Hematopoietic multipotent progenitor cell treated with erythropoietin and hydrocortisone succinate and interleukin-3 and kit ligand, for 4 days (in vitro differentiated cells): ENCODE data around the gene VPREB1.
"Not testable (repeated sequence)": the region's sequence is repeated elsewhere in the genome, so short reads cannot be mapped to it uniquely, and the experiment has no call there.

Experiments used
- DNase-seq: peaks from one replicate; pipeline ENCODE4 v3.0.0-alpha.2; 2015

VPREB1 gene

DNA sequence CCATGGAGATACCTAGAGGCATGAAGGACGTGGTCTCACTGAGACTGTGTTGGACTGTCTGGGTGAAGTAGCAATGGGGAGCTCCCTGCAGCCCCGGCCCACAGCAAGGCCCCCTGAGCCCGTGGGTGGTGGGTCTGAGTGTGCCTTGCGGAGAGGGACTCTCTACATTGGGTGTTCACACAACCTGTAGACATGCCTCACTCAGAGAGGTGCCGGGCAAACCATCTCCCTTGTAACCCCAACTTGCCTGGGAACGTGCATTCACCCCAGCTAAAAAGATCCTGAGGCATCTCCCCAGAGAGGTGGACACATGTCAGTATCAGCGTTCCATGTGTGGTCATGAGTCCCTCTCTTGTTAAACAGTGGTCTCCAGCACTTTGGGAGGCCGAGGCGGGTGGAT lies 2.1 kb downstream of the VPREB1 start:
- no peak for DNase-seq

DNA sequence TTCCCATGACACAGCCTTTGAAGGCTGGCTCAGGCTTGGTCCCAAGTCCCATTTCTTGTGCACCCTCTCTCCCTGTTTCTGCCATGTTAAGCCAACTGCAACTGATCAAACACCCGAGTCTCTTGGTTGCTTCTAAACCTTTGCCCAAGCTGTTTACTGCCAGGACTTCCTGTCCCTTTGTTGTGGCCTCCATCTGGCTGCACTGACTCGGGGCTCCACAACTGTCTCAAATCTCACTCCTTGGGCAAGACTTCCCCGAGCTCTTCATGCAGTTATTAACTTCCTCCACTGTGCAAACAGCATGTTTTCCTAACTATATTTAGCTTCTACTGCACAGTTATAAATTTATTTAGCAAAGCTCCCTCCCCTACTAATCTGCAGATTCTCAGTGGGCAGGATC lies 4.3 kb downstream of the VPREB1 start:
- peak; percentile 65 for DNase-seq

- not testable (repeated sequence) for DNase-seq
Measured at GRCh38 chr22:22250651-22251050, 6.1 kb downstream of the VPREB1 start.

GRCh38 chr22:22256133-22256532 lies 11.5 kb downstream of the VPREB1 start:
- not testable (repeated sequence) for DNase-seq

DNA sequence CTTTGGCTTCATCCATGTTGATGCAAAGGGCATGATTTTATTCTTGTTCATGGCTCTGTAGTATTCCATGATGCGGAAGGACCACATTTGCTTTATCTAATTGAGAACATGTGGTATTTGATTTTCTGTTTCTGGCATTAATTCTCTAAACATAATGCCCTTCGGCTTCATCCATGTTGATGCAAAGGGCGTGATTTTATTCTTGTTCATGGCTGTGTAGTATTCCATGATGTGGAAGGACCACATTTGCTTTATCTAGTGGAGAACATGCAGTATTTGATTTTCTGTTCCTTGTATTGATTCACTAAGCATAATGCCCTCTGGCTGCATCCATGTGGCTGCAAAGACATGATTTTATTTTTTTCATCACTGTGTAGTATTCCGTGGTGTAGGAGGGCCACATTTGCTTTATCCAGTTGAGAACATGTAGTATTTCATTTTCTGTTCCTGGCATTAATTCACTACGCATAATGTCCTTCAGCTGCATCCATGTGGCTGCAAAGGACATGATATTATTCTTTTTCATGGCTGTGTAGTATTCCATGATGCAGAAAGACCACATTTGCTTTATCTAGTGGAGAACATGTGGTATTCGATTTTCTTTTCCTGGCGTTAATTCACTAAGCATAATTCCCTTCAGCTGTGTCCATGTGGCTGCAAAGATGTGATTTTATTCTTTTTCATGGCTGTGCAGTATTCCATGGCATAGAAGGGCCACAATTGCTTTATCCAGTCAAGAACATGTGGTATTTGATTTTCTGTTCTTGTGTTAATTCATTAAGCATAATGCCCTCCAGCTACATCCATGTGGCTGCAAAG lies 14.2 kb downstream of the VPREB1 start:
- not testable (repeated sequence) for DNase-seq

DNA sequence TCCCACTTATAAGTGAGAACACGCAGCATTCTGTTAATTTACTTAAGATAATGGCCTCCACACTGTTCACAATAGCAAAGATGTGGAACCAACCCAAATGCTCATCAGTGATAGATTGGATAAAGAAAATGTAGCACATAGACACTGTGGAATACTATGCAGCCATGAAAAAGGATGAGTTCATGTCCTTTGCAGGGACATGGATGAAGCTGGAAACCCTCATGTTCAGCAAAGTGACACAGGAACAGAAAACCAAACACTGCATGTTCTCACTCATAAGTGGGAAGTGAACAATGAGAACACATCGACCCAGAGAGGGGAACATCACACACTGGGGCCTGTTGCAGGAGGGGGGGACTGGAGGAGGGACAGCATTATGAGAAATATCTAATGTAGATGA lies 15.6 kb downstream of the VPREB1 start:
- DNase-seq, result not testable (repeated sequence)

DNA sequence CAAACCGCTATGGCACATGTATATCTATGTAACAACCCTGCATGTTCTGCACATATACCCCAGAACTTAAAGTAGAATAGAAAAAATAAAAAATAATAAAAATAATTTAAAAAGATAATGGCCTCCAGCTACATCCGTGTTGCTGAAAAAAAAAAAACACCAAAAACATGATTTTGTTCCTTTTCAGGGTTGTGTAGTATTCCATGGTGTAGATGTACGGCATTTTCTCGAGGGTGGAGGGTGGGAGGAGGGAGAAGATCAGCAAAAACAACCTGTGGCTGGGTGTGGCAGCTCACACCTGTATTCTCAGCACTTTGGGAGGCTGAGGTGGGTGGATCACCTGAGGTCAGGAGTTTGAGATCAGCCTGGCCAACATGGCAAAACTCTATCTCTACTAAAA lies 16.0 kb downstream of the VPREB1 start:
- DNase-seq, result not testable (repeated sequence)

DNA sequence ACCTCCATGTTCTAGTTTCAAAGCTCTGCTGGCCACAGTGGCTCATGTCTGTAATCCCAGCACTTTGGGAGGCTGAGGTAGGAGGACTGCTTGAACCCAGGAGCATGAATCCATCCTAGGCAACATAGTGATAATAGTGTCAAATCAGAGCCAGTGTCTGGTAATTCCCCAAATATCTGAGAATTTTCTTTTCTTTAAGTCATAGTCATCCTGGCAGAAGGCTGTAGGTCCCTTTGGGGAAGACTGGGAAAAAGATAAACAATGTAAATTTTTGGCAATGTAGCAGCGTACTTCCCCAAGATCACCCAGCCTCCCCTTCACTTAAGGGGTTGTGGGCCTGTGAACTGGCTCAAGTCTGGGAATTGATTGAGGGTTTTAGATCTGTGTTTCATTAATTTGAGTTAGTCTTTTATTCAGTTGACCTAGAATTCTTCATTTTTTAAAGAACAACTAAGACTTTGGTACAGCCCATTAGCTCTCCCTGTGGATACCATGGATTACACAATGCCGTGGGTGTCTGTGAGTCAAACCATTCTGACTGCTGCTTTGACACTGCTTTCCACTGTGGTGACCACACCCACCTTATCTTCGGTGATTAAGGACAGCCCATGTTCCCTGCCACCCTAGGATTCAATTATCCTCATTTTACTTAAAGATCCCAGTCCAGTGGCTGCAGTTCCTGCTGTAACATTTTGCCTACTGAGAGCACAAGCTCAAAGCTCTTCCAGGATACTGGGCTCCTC lies 17.9 kb downstream of the VPREB1 start:
- DNase-seq, result peak; percentile 52

DNA sequence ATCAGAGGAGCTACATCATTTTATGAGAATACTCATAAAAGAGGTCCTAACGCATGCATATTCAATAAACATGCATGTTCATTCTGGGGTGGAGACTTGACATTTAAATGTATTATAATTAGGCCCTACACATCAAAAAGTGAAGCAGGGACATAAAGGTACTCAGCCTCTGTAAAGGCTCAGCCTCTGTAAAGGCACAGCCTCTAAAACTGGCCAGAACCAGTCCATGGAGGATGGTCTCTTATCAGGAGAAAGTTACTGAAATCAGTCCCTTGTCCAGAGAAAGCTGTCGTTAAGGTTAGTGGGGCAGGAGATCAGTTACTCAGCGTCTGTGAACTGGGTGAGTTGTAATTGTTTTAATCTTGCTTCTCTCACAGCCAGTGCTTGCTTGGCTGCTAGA lies 19.2 kb downstream of the VPREB1 start:
- DNase-seq, result not testable (repeated sequence)

- not testable (repeated sequence) for DNase-seq
Measured at GRCh38 chr22:22270036-22270676, 25.6 kb downstream of the VPREB1 start.

GRCh38 chr22:22277423-22277822 lies 32.8 kb downstream of the VPREB1 start:
- DNase-seq, result not testable (repeated sequence)

DNA sequence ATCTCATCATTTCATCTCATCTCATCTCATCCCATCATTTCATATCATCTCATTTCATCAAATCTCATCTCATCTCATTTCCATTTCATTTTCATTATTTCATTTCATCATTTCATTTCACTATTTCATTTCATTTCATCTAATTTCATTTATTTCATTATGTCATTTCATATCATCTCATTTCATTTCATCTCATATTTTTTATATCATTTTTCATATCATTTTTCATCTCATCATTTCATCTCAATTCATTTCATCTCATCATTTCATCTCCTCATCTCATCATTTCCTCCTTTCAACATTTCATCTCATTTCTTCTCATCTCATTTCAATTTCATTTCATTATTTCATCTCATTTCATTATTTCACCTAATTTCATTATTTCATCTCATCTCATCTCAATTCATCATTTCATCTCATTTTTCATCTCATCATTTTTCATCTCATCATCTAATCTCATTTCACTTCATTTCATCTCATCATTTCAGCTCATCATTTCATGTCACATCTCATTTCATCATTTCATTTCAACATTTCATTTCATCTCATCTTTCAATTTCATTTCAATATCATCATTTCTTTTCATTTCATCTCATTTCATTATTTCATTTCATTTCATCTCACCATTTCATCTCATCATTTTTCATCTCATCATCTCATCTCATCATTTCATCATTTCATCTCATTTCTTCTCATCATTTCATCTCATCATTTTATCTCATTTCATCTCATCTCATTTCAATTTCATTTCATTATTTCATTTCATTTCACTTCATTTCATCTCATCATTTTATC lies 40.6 kb downstream of the VPREB1 start:
- not testable (repeated sequence) for DNase-seq

DNA sequence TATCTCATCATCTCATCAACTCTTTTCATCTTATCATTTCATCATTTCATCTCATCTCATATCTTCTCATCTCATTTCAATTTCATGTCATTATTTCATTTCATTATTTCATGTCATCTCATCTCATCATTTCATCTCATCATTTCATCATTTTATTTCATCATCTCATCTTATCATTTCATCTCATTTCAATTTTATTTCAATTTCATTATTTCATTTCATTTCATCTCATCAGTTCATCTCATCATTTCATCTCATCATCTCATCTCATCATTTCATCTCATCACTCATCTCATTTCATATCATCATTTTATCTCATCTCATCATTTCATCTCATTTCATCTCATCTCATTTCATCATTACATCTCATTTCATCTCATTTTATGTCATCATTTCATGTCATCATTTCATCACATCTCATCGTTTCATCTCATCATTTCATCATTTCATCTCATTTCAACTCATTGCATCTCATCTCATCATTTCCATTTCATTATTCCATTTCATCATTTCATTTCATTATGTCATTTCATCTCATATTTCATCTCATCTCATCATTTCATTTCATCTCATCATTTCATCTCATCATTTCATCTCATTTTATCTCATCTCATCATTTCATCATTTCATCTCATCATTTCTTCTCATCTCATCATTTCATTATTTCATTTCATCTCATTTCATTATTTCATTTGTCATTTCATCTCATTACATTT lies 42.0 kb downstream of the VPREB1 start:
- DNase-seq, result not testable (repeated sequence)

DNA sequence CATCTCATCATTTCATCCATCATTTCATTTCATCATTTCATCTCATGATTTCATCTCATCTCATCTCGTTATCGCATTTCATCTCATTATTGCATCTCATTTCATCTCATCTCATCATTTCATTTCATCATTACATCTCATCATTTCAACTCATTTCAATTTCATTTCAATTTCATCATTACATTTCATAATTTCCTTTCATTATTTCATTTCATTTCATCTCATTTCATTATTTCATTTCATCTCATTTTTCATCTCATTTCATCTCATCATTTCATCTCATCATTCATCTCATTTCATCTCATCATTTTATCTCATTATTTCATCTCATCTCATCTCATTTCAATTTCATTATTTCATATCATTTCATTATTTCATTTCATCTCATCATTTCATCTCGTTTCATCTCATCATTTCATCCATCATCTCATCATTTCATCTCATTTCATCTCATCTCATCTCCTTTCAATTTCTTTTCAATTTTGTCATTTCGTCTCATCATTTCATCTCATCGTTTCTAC lies 42.6 kb downstream of the VPREB1 start:
- not testable (repeated sequence) for DNase-seq

- not testable (repeated sequence) for DNase-seq
Measured at GRCh38 chr22:22289666-22290065, 45.1 kb downstream of the VPREB1 start.

DNA sequence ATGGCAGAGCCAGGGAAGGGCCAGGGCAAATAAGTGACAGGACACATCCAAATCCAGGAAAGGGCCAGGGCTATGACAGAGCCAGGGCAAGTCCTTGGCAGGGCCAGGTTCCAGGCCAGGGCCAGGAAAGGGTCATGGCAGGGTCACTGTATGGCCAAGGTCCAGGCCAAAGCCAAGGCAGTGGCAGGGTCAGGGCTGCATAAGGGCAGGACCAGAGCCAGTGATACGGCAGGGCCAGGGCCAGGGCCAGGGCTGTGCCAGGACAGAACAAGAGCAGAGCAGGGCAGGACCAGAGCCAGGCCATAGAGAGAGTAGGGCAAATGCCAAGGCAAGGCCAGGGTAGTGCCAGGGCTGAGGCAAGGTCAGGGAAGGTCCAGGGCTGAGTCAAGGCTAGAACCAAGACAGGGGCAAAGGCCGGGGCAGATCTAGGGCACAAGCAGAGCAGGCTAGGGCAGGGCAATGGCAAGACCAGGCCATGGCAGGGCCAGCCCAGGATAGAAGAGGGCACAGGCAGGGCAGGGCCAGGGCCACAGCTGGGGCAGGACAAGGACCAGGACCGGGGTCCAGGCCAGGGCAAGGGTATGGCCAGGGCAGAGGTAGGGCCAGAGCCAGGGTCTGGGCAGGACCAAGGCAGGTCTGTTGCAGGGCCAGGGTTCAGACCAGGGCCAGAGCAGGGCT lies 46.7 kb downstream of the VPREB1 start:
- not testable (repeated sequence) for DNase-seq

GRCh38 chr22:22292656-22293055 lies 48.1 kb downstream of the VPREB1 start:
- not testable (repeated sequence) for DNase-seq

- DNase-seq, result not testable (repeated sequence)
Measured at GRCh38 chr22:22293436-22293835, 48.9 kb downstream of the VPREB1 start.

- DNase-seq, result not testable (repeated sequence)
Measured at GRCh38 chr22:22294641-22295040, 50.1 kb downstream of the VPREB1 start.
